Epithelial cell of prostate (primary cell): ENCODE results near the gene MYOZ1.
"Not testable (repeated sequence)": the region's sequence is repeated elsewhere in the genome, so short reads cannot be mapped to it uniquely, and the experiment has no call there.

Experiments
- DNase-seq: peaks from one replicate; pipeline ENCODE4 v3.0.0-alpha.2; 2011; ENCODE audit warnings: low read depth, low spot score
- H3K27ac ChIP-seq: fragments of 450-650 bp; 2 replicates; pipeline ENCODE4 v1.5.1; 2017; ENCODE audit warnings: mild to moderate bottlenecking

The MYOZ1 gene

DNA sequence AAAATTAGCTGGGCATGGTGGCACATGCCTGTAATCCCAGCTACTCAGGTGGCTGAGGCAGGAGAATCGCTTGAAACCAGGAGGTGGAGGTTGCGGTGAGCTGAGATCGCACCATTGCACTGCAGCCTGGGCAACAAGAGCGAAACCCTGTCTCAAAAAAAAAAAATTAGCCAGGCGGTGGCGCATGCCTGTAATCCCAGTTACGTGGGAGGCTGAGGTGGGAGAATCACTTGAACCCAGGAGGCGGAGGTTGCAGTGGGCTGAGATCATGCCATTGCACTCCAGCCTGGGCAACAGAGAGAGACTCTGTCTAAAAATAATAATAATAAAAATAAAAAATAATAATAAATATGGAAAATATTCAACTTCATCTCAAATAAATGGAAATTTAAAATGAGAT, 24.1 kb downstream of the MYOZ1 start:
- DNase-seq, H3K27ac ChIP-seq: not testable (repeated sequence)

DNA sequence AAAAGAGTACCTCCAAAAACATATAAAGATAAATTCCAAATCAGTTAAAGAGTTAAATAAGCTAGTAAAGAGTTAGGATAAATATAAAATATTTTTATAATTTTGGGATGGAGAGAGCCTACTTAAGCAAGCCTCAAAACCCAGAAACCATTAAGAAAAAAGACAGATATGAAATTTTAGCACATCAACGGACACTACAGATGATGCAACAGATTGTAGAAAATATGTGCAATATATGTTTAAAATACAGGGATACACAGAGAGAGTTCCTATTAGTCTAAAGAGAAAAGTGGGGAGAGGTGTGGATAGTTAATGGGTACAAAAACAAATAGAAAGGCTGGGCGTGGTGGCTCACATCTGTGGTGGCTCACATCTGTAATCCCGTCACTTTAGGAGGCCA, 26.6 kb downstream of the MYOZ1 start:
- no peak overlapping the region for H3K27ac ChIP-seq
- DNase-seq = no peak

DNA sequence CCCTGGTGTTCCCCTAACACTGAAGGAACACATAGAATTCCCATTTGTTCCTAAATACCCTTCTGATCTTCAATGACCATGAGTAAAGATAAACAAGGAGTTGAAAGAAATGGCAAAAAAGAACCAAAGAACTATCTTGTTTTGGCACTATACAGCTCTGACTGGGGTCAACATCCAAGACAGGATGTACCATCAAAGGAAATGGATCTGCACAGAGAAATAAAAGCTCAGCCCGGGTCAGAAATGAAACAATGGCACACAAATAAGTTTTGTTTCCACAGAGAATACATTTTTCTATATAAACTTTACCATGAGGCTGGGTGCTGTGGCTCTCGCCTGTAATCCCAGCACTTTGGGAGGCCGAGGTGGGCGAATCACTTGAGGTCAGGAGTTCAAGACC, 32.2 kb downstream of the MYOZ1 start:
- DNase-seq = no peak
- H3K27ac ChIP-seq = no peak overlapping the region

DNA sequence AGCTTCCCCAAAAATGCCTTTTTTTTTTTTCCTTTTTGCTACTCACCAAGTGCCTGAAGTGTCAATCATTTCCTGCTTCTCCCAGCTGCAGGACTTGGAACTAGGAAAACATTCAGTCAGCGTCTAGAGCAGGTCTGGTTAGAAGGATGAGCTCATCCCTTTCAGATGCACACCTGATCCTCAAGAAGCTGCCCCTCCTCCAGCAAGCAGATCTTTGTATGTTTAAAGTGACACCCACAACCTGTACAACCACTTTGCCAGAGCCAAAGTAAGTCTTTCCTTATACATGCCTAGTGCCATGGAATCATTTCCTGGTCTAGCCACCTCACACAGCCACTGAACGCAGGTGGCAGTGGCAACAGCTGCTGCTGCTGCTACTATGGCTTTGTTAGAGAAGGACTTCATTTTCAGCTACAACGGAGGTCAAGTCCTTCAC, 39.8 kb downstream of the MYOZ1 start:
- peak overlapping the region; percentile 84 for H3K27ac ChIP-seq
- DNase-seq = peak; percentile 96

DNA sequence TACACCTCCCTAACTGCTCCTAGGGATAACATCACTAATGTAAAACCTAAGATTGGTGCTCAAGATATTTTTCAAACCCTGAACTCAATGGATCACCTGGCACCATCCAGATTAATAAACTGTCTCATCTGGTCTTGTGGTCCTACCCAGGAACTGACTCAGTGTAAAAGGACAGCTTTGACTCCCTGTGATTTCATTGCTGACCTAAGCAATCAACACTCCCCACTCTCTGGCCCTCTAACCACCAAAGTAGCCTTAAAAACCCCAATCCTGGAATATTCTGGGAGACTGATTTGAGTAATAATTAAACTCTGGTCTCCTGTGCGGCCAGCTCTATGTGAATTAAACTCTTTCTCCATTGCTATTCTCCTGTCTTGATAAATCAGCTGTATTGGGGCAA, 43.9 kb downstream of the MYOZ1 start:
- peak overlapping the region; percentile 21 for H3K27ac ChIP-seq
- no peak for DNase-seq

DNA sequence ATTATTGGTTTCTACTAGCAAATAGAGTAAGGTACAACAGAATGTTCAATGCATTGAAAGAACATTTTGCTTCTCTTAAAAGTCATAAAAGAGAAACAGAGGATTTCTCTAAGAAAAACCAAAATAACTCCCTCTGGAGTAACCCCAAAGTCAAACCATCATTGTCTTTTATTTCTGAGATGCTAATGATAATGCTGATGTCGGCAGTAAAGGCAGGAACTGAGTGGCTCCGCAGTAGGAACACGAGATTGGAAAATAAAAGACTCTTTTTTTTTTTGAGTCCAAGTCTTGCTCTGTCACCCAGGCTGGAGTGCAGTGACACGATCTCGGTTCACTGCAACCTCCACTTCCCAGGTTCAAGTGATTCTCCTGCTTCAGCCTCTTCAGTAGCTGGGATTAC, 47.5 kb downstream of the MYOZ1 start:
- no peak for DNase-seq
- no peak overlapping the region for H3K27ac ChIP-seq

DNA sequence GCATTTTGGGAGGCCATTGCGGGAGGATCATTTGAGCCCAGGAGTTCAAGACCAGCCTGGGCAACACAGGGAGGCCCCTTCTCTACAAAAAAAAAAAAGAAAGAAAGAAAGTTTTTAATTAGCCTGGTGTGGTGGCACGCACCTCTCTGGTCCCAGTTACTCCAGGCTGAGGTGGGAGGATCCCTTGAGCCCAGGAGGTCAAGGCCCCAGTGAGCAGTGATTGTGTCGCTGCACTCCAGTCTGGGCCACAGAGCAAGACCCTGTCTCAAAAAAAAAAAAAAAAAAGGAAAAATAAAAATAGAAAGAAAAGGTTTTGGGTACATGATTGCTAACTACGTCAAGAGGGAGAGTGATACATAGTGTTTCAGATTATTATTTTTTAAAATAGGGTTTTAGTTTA, 48.2 kb downstream of the MYOZ1 start:
- DNase-seq = no peak
- H3K27ac ChIP-seq = no peak overlapping the region

DNA sequence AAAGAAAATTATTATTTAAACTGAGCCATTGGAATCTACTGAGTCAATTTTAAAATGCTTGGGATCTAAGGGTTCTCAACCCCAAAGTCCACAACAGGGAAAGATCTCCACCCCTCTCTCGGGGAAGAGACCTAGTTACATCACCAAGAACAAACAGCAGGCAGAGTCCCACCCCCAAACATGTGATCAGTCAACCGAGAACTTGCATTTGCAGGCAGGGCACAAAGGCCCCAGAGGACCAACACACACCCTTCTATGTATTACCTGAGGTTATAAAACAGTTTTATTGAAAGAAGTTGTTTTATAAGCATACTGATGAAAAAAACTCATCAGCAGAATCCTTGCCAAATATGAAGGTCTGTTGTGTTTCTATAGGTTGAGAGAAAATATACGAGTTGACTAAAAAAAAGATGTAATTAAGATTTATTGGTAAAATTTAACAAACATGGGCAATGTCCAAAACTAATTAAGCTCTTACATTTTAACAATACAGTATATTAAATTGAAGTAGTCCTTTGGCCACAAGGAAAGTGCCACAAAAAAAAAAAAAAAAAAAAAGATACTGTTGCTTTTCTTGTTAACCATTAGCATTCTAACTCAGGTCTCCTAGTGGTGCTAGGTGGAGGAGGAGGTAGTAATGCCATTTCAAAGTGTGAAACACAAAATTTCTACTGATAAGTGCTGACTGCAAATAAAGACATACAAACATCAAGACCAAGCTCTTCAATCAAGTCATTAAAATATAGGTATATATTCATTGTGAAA, 49.2 kb downstream of the MYOZ1 start:
- no peak for DNase-seq
- peak overlapping the region; percentile 92 for H3K27ac ChIP-seq

DNA sequence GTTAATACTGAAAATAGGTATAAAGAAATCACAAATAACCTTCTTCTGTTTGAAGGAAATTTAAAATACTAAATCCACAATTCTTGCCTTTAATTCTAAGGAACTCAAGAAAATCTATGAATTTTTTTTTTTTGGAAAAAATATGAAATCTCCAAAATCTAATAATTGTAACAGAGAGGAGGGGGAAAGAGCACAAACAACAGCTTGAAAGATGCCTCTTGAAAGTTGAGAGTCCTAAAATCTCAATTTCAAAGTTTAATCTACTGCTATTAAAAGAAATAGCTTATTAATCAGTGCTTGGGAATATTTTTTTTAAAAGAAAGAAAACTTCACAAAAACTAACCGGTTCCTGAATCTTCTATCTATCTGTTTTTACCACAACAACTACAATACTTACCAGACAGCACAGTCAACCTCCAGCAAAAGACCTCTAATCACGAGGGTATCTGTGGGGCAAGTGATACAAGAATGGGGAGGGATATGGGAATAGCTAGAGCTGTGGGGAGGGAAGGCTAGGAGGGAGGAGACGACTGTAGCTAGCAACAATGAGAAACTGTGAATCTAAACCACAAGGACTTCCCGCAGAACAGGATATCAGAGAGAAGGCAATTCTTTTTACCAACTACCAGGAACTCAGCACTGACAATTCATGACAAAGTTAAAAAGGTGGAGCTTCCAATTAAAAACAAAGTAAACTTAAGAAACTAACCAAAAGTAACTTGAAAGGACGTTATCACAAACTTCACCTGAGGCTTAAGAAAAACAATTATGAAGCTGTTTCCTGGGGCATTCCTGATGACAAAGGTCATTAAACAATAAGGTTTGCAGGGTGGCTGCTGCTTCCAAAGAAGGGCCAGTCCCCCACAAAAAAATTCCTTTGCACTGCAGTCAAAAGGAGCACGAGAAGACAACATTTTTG, 50.1 kb downstream of the MYOZ1 start, which contains the start of gene USP54:
USP54 (minus strand) TSS at position 462 of the 919 bp plus-strand sequence. CDS start 15,684 bp downstream, outside the sequence.
- H3K27ac ChIP-seq = peak within 1 kb of the TSS; percentile 92
- peak; percentile 75 for DNase-seq

DNA sequence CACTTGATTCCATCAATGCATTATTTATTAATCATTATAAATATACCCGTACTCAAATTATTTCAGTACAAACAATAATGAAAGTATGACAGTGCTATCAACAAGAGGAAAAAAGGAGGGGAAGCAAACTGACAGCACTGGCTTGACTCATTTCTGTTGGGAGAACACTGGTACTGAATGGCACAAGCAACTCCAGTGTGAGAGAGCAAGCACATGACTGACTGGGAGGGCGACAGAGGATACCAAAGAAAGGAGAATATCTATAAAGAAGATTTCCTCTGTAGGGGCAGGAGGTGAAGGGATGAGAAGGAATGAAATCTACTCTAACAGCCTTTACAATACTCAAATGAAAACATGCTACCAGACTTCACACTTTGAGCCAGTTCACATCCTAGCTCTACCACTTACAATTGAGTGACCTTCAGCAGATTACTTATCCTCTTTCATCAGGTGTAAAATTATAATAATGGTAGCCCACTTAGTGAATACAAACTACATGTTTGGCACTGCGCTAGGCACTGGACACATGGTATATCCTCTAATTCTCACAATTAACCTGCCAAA, 51.6 kb downstream of the MYOZ1 start:
- H3K27ac ChIP-seq = peak overlapping the region; percentile 92
- no peak for DNase-seq

DNA sequence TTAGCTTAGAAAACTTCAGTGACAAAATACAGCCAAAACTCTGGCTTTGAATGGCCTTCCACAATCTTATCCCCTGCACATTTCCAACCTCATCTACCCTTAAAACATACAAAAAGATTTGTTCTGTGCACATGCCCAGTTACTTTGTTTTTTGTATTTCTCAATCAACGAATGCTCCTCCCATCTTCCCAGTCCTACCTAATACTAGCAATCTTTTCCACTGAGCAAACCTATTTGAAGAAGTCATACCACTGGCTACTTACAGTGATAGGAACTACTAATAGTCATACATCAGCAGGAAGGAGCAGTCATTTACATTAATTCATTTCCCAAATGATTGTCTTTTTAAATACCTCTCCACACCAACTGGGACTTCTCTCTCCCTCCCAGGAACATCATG, 52.6 kb downstream of the MYOZ1 start:
- peak overlapping the region; percentile 92 for H3K27ac ChIP-seq
- no peak for DNase-seq

DNA sequence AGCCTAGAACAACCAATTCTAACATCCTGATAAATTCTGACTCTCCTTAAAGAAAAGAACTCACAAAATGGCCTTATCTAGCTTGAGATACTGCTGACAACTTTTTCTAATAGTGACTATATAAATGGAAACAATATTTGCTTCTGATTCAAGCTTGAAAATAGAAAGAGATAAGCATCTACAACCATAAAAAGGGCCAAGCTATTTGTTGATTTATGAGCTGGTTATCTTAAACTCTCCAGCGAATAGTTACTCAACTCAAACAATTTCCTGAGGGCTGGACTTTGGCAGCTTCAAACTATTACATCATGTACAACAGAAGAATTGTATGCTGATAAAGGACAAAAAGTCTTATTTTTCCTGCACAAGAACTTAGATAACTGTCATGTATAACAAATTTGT, 54.7 kb downstream of the MYOZ1 start:
- no peak for DNase-seq
- peak overlapping the region; percentile 72 for H3K27ac ChIP-seq

DNA sequence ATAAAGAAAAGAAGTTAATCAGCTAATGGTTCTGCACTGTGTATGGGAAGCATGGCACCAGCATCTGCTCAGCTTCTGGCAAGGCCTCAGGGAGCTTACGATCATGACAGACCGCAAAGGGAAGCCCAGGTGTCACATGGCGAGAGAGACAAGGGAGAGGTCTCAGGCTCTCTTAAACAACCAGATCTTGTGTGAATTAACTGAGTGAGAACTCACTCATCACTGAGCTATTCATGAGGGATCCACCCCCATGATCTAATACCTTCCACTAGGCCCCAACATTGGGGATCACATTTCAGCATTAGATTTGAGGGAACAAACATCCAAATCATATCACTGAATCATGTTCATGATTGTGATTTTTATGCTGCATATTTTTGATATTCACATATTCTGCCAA, 55.9 kb downstream of the MYOZ1 start:
- DNase-seq = no peak
- H3K27ac ChIP-seq = peak overlapping the region; percentile 72

DNA sequence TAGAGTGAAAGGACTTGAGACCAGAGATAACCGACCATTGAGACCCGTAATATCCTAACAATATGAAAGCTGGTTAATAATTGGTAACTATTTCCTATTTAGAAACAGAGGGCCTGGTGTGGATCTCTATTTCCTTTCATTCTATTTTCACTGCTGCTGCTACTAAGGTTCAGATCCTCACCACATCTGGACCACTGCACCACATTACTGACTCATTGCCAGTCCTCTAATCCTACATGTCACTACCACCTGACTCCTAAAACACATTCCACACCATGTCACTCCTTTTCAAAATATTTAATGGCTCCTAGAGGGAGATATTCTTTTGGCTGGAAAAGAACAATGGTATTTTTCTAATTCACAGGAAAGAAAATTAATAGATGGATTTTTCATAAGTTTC, 56.5 kb downstream of the MYOZ1 start:
- DNase-seq = no peak
- H3K27ac ChIP-seq = peak overlapping the region; percentile 72

DNA sequence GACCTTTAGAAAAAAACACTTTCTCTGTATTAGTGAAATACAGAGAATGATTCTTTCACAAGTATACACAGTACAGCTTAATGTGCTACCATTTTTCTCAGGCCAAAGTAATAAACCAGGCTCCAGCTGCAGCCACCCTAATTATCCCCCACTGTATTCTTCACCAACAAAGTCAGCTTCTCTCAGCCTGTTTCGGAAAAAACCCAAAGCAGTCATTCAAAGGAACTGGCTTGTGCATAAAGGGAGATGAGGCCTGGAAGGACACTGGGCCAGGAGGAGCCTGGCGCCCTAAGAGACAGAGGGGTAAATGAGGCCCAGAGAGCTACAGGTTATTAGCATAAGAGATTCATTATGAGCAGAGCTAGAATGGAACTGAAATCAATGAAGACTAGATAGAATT, 59.4 kb downstream of the MYOZ1 start:
- no peak for DNase-seq
- H3K27ac ChIP-seq = no peak overlapping the region
